ENCODE measurements around the gene ATP6V1A.

The ATP6V1A gene

GRCh38 chr3:113730550-113730949, 16.3 kb upstream of the ATP6V1A start:
- in situ Hi-C loops (cut with MboI; ENCODE audit: low sequenced_read_pairs, unreplicated experiment): loop anchor here (10.0 kb wide), 1 partner anchor 184 kb away; no protein-coding TSS in a partner anchor
- DNase-seq (ENCODE audit: low spot score): no peak
- no peak for TF ChIP-seq CTCF (IDR thresholded peaks at IDR 0.05; ENCODE audit: borderline replicate concordance, control extremely low read depth, extremely low read depth, insufficient read depth, missing control alignments)

GRCh38 chr3:113731694-113732093, 15.1 kb upstream of the ATP6V1A start:
- TF ChIP-seq CTCF (IDR thresholded peaks at IDR 0.05; ENCODE audit: borderline replicate concordance, control extremely low read depth, extremely low read depth, insufficient read depth, missing control alignments): no peak
- no peak for DNase-seq (ENCODE audit: low spot score)
- in situ Hi-C loops (cut with MboI; ENCODE audit: low sequenced_read_pairs, unreplicated experiment): loop anchor here (10.0 kb wide), 1 partner anchor 183 kb away; no protein-coding TSS in a partner anchor

GRCh38 chr3:113736548-113737089, 10.2 kb upstream of the ATP6V1A start:
- TF ChIP-seq CTCF (IDR thresholded peaks at IDR 0.05; ENCODE audit: borderline replicate concordance, control extremely low read depth, extremely low read depth, insufficient read depth, missing control alignments): peak; percentile 26
- peak; percentile 42 for DNase-seq (ENCODE audit: low spot score)
- in situ Hi-C loops (cut with MboI; ENCODE audit: low sequenced_read_pairs, unreplicated experiment): loop anchor here (10.0 kb wide), 1 partner anchor 178 kb away; no protein-coding TSS in a partner anchor

GRCh38 chr3:113741086-113741485, 5.7 kb upstream of the ATP6V1A start:
- no peak for TF ChIP-seq CTCF (IDR thresholded peaks at IDR 0.05; ENCODE audit: borderline replicate concordance, control extremely low read depth, extremely low read depth, insufficient read depth, missing control alignments)
- in situ Hi-C loops (cut with MboI; ENCODE audit: low sequenced_read_pairs, unreplicated experiment): no loop called here
- DNase-seq (ENCODE audit: low spot score): no peak

- in situ Hi-C loops (cut with MboI; ENCODE audit: low sequenced_read_pairs, unreplicated experiment): no loop called here
- no peak for TF ChIP-seq CTCF (IDR thresholded peaks at IDR 0.05; ENCODE audit: borderline replicate concordance, control extremely low read depth, extremely low read depth, insufficient read depth, missing control alignments)
- no peak for DNase-seq (ENCODE audit: low spot score)
Measured at GRCh38 chr3:113741620-113742019, 5.2 kb upstream of the ATP6V1A start.

- TF ChIP-seq CTCF (IDR thresholded peaks at IDR 0.05; ENCODE audit: borderline replicate concordance, control extremely low read depth, extremely low read depth, insufficient read depth, missing control alignments): no peak
- no peak for DNase-seq (ENCODE audit: low spot score)
- in situ Hi-C loops (cut with MboI; ENCODE audit: low sequenced_read_pairs, unreplicated experiment): no loop called here
Measured at GRCh38 chr3:113743006-113743630, 3.7 kb upstream of the ATP6V1A start.
